Upper lobe of left lung (tissue), 6 donors: Measurements from ENCODE around the gene VAC14. TPM values are rescaled to one million over a fixed set of nuclear protein-coding genes. Genes with fewer than 3 reads are reported as not detected.

Experiments used
- ATAC-seq, 2 donors: fragments of 200-7000 bp; cut with Tn5 transposase; one replicate each; pipeline ENCODE4 v1.9.1; 2022; ENCODE audit warnings: mild to moderate bottlenecking in 2 of 2, moderate library complexity in 2 of 2; ENCODE audit not compliant: low FRiP score in 2 of 2
- DNase-seq, 2 donors: peaks; one replicate each; pipeline ENCODE4 v3.0.0-alpha.2; 2019 to 2020
- H3K27ac ChIP-seq, 4 donors: fragments of 200-600 bp; sonication (generic); one replicate each; pipeline ENCODE4 v1.5.1; 2016 to 2019
- H3K27me3 ChIP-seq, 4 donors: fragments of 200-600 bp; sonication (generic); one replicate each; pipeline ENCODE4 v1.5.1; 2017 to 2019
- H3K36me3 ChIP-seq, 4 donors: fragments of 200-600 bp; sonication (generic); one replicate each; pipeline ENCODE4 v1.5.1; 2016 to 2019
- H3K4me1 ChIP-seq, 4 donors: fragments of 200-600 bp; sonication (generic); one replicate each; pipeline ENCODE4 v1.5.1; 2018 to 2019
- H3K4me3 ChIP-seq, 4 donors: fragments of 200-600 bp; sonication (generic); one replicate each; pipeline ENCODE4 v1.5.1; 2017 to 2019; ENCODE audit warnings: mild to moderate bottlenecking in 2 of 4, moderate library complexity in 1 of 4
- H3K9me3 ChIP-seq, 4 donors: fragments of 200-600 bp; sonication (generic); one replicate each; pipeline ENCODE4 v1.5.1; 2018 to 2019
- CTCF ChIP-seq, 6 experiments: fragments of 450-650 bp in 4 of 6; fragments of 200-600 bp in 2 of 6; sonication (generic) in 2 of 6; IDR thresholded peaks; one replicate each; pipeline ENCODE4 v1.5.1; 2016 to 2019; ENCODE audit warnings: antibody characterized with exemption in 6 of 6
- EP300 ChIP-seq, 4 donors: sonication (generic); formaldehyde crosslinking; IDR thresholded peaks; one replicate each; pipeline ENCODE4 v1.5.1; 2017; ENCODE audit warnings: antibody characterized with exemption in 4 of 4, control low read depth in 2 of 4
- POLR2A ChIP-seq, 4 donors: fragments of 450-650 bp; IDR thresholded peaks; one replicate each; pipeline ENCODE4 v1.5.1; 2016 to 2017; ENCODE audit warnings: antibody characterized with exemption in 4 of 4, mild to moderate bottlenecking in 2 of 4
- POLR2AphosphoS5 ChIP-seq, 2 donors: sonication (generic); formaldehyde crosslinking; IDR thresholded peaks; one replicate each; pipeline ENCODE4 v1.5.1; 2017; ENCODE audit warnings: antibody characterized with exemption in 2 of 2
- WGBS, 2 donors: methylation state at CpG; one replicate each; pipeline ENCODE4 v1.1.5; 2017 to 2018; 5-methylcytosine and 5-hydroxymethylcytosine counted together
- total RNA-seq, 6 donors: library from RNA; depleted of rRNA in 4 of 6; stranded (reverse); fragments of >200 nt in 4 of 6; gene quantifications; one replicate each; pipeline versions ENCODE4 v1.1.0 to v1.2.1, GENCODE V29; 2016 to 2021
- donor health status: DM: no; HTN: no; CAD: no; lungs with moderate emphysema.
- donor health status: DM: no; HTN: yes; CAD: no; lungs with severe emphysema.

Gene VAC14
- total RNA-seq, 6 donors from 2014 or later, result 39.6 to 145 (median 57.4) TPM

GRCh38 chr16:70765491-70765890 is 35.5 kb downstream of the VAC14 start:
- H3K36me3 ChIP-seq, result peaks cover 3 to 52% (median 40%) of the 10 kb centered on the region in 4 donors
- no peaks in the 10 kb centered on the region for H3K9me3 ChIP-seq
- H3K4me1 ChIP-seq, result peaks cover 0 to 9% (median 1%) of the 10 kb centered on the region in 4 donors
- WGBS, 2 donors, result 91 to 97% methylated on average over 4 to 8 of the region's 8 CpGs
- no peak overlapping the region for H3K4me3 ChIP-seq
- TF ChIP-seq EP300 (IDR thresholded peaks at IDR 0.05), result no peak
- TF ChIP-seq CTCF (IDR thresholded peaks at IDR 0.05), result no peak
- no peak for TF ChIP-seq POLR2A (IDR thresholded peaks at IDR 0.05)
- no peak for TF ChIP-seq POLR2AphosphoS5 (IDR thresholded peaks at IDR 0.05)
- no peak overlapping the region for H3K27ac ChIP-seq
- DNase-seq (no peak), ATAC-seq (no peak)
- H3K27me3 ChIP-seq, result no peaks in the 10 kb centered on the region

DNA sequence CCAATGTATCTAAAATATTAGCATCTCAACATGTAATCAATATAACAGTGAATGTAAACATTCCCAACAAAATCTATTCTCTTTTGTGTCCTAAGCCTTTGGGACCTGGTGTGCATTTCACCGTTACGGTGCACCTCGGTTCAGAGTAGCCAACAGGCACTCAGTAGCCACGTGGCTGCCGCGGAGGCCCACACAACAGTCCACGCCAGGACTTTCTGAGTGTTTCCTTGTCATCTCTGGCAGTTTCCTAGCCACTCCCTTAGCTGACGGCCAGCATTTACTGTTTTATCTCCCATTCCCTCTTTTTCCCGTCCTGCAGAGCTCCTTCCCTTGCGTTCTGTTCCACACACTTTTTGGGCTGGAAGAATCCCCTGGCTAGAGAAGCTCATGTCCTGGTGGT is 36.3 kb downstream of the VAC14 start:
- H3K27ac ChIP-seq, result no peak overlapping the region
- WGBS, 2 donors, result 92 to 96% methylated on average over 10 of the region's 10 CpGs
- no peak for DNase-seq
- no peaks in the 10 kb centered on the region for H3K27me3 ChIP-seq
- ATAC-seq, result no peak
- H3K4me3 ChIP-seq, result no peak overlapping the region
- peaks cover 3 to 55% (median 36%) of the 10 kb centered on the region in 4 donors for H3K36me3 ChIP-seq
- H3K9me3 ChIP-seq, result no peaks in the 10 kb centered on the region
- peaks cover 0 to 9% (median 1%) of the 10 kb centered on the region in 4 donors for H3K4me1 ChIP-seq
- TF ChIP-seq POLR2A (IDR thresholded peaks at IDR 0.05) (no peak), POLR2AphosphoS5 (IDR thresholded peaks at IDR 0.05) (no peak), EP300 (IDR thresholded peaks at IDR 0.05) (no peak), CTCF (IDR thresholded peaks at IDR 0.05) (no peak)

DNA sequence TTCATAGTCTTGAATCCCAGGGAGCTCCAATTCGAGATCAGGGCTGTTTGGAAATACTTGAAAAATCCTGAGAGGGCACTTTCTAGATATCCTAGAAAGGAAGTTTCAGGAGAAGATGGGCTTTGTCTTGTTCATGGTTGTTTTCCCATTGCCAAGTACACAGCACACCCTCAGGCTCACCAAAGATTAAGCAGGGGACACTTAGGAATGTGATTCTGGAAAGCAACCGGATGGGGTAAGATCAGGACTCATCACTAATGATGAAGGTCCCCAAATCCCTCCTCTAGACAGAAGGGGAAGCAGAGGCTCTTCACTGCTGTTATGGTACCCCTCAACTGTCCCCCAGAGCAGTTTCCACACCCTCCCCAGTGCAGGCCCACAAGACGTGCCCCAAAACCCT is 40.7 kb downstream of the VAC14 start:
- Histone ChIP-seq H3K27me3 (no peaks in the 10 kb centered on the region), H3K4me3 (no peak overlapping the region), H3K27ac (no peak overlapping the region), H3K9me3 (no peaks in the 10 kb centered on the region), H3K4me1 (no peaks in the 10 kb centered on the region), H3K36me3 (peaks cover 3 to 70% (median 51%) of the 10 kb centered on the region in 4 donors)
- 75 to 84% methylated on average over 3 of the region's 3 CpGs for WGBS, 2 donors
- TF ChIP-seq CTCF (IDR thresholded peaks at IDR 0.05), result no peak
- ATAC-seq (no peak), DNase-seq (no peak)

GRCh38 chr16:70759666-70760065 is 41.3 kb downstream of the VAC14 start:
- Histone ChIP-seq H3K27ac (no peak overlapping the region), H3K4me3 (no peak overlapping the region), H3K27me3 (no peaks in the 10 kb centered on the region), H3K36me3 (peaks cover 3 to 67% (median 46%) of the 10 kb centered on the region in 4 donors), H3K4me1 (no peaks in the 10 kb centered on the region), H3K9me3 (no peaks in the 10 kb centered on the region)
- ATAC-seq, result no peak
- 92% methylated on average over 9 of the region's 9 CpGs for WGBS, 2 donors
- DNase-seq, result no peak
- no peak for TF ChIP-seq POLR2A (IDR thresholded peaks at IDR 0.05)
- TF ChIP-seq EP300 (IDR thresholded peaks at IDR 0.05), result no peak
- TF ChIP-seq POLR2AphosphoS5 (IDR thresholded peaks at IDR 0.05), result no peak
- no peak for TF ChIP-seq CTCF (IDR thresholded peaks at IDR 0.05)

DNA sequence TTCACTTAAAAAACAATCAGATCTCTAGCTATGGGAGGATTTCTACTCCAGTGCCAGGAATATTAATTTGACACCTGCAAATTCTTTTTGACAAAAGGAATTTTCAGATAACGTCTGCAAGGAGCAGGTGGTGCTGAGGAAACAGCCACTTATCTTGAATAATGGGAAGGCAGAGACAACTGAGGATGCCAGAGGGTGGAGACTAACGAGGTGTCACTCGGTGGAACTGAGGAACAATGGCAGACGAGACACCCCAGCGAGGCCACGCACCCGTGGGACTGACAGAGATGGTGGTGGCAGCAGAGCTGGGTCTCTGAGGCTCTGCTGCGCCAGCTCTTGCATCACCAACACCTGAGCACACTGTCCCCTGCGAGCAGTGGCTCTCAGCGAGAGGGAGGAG is 42.2 kb downstream of the VAC14 start:
- Histone ChIP-seq H3K27me3 (no peaks in the 10 kb centered on the region), H3K9me3 (no peaks in the 10 kb centered on the region), H3K27ac (no peak overlapping the region), H3K4me1 (peaks cover 0 to 6% (median under 1%) of the 10 kb centered on the region in 4 donors), H3K4me3 (no peak overlapping the region), H3K36me3 (peaks cover 3 to 67% (median 46%) of the 10 kb centered on the region in 4 donors)
- no peak for ATAC-seq
- 80 to 83% methylated on average over 10 of the region's 10 CpGs for WGBS, 2 donors
- no peak for DNase-seq
- TF ChIP-seq EP300 (IDR thresholded peaks at IDR 0.05) (no peak), POLR2A (IDR thresholded peaks at IDR 0.05) (no peak), POLR2AphosphoS5 (IDR thresholded peaks at IDR 0.05) (no peak), CTCF (IDR thresholded peaks at IDR 0.05) (no peak)
